ENCODE results near the gene PRKACA.

Gene PRKACA

GRCh38 chr19:14091081-14091812 lies 26.3 kb downstream of the PRKACA start:
- POLR2A ChIA-PET: no interaction called here

DNA sequence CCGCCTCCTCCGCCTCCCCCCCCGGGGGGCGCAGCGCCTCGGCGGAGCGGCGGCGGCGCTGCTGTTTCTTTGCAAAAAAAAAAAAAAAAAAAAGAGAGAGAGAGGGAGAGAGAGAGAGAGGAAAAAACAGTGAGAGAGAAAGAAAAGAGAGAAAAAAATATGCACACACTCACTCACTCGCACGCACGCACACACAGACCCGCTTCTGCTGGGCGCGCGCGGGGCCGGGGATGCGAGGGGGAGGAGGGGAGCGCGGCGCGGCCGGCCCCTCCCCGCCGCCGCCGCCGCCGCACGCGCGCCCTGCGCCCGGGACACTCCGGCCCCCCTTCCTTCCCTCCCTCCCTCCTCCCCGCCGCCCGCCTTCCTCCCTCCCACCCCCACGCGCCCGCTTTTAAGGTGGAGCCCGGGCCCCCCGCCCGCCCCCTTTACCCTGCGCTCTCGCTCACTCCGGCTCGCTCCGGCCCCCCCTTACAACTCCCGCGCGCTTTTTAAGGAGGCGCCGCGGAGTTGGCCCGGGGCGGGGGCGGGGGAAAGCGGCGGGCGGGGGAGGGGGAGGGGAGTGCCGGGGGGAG lies 27.0 kb downstream of the PRKACA start, which contains the start of gene SAMD1:
Gene SAMD1, minus strand, starts transcription at position 243 of the 572 bp plus-strand sequence.
- CTCF ChIA-PET: no interaction called here
- no peak for TF ChIP-seq TARDBP (IDR thresholded peaks at IDR 0.05)
- peak; percentile 67 for TF ChIP-seq ZNF384 (IDR thresholded peaks at IDR 0.05)
- TF ChIP-seq FOXA1 (IDR thresholded peaks at IDR 0.05): no peak
- no peak for TF ChIP-seq SUZ12 (IDR thresholded peaks at IDR 0.05)
- TF ChIP-seq CTBP1 (IDR thresholded peaks at IDR 0.05; ENCODE audit: borderline replicate concordance): 0 out of 2 replicates have a peak, but pooled peaks have one; percentile 10
- TF ChIP-seq L3MBTL2 (conservative IDR thresholded peaks at IDR 0.05): no peak
- no peak for TF ChIP-seq HDGF (IDR thresholded peaks at IDR 0.05; ENCODE audit: borderline replicate concordance)
- no peak for TF ChIP-seq FOXM1 (IDR thresholded peaks at IDR 0.05; ENCODE audit: borderline replicate concordance)
- TF ChIP-seq, protein P1, sequence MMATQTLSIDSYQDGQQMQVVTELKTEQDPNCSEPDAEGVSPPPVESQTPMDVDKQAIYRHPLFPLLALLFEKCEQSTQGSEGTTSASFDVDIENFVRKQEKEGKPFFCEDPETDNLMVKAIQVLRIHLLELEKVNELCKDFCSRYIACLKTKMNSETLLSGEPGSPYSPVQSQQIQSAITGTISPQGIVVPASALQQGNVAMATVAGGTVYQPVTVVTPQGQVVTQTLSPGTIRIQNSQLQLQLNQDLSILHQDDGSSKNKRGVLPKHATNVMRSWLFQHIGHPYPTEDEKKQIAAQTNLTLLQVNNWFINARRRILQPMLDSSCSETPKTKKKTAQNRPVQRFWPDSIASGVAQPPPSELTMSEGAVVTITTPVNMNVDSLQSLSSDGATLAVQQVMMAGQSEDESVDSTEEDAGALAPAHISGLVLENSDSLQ (IDR thresholded peaks at IDR 0.05): no peak
- TF ChIP-seq SP1 (IDR thresholded peaks at IDR 0.05): no peak
- TF ChIP-seq ELF4 (IDR thresholded peaks at IDR 0.05): no peak
- peak; percentile 77 for DNase-seq (ENCODE audit: extremely low spot score)
- POLR2A ChIA-PET: interaction anchor here (1.5 kb wide), 1 partner anchor 46 kb away, joined by 7 read pairs; the partner anchor contains the start of gene ASF1B

More at GRCh38 chr19:14091081-14091812, 26.3 kb downstream of the PRKACA start:
- DNase-seq (ENCODE audit: extremely low spot score): peak; percentile 77
- no peak for TF ChIP-seq FOXK2 (IDR thresholded peaks at IDR 0.05)
- TF ChIP-seq SP1 (IDR thresholded peaks at IDR 0.05): no peak
- peak; percentile 99 for TF ChIP-seq ZNF384 (IDR thresholded peaks at IDR 0.05)
- 0 out of 2 replicates have a peak, but pooled peaks have one; percentile 11 for TF ChIP-seq CTBP1 (IDR thresholded peaks at IDR 0.05; ENCODE audit: borderline replicate concordance)
- TF ChIP-seq, protein P1 (IDR thresholded peaks at IDR 0.05): no peak
- CTCF ChIA-PET: no interaction called here

- ChIA-PET CTCF (no interaction called here), POLR2A (interaction anchor here (0.7 to 1.5 kb wide), 2 partner anchors 45 to 47 kb away, joined by 3 to 7 read pairs; partner anchors contain the start of gene ASF1B)
- TF ChIP-seq ZNF384 (IDR thresholded peaks at IDR 0.05) (no peak), FOXK2 (IDR thresholded peaks at IDR 0.05) (no peak), L3MBTL2 (conservative IDR thresholded peaks at IDR 0.05) (no peak), LEF1 (IDR thresholded peaks at IDR 0.05; ENCODE audit: borderline replicate concordance) (no peak), ELF4 (IDR thresholded peaks at IDR 0.05) (no peak), NFRKB (IDR thresholded peaks at IDR 0.05) (no peak), TARDBP (IDR thresholded peaks at IDR 0.05) (no peak)
- DNase-seq (ENCODE audit: extremely low spot score): peak; percentile 50
Measured at GRCh38 chr19:14089662-14090508, 27.7 kb downstream of the PRKACA start.

GRCh38 chr19:14089412-14089661 lies 28.2 kb downstream of the PRKACA start:
- TF ChIP-seq ELF4 (IDR thresholded peaks at IDR 0.05) (no peak), CTBP1 (IDR thresholded peaks at IDR 0.05; ENCODE audit: borderline replicate concordance) (no peak), ARNT (IDR thresholded peaks at IDR 0.05) (no peak), ZNF384 (IDR thresholded peaks at IDR 0.05) (no peak), TARDBP (IDR thresholded peaks at IDR 0.05) (no peak), NFRKB (IDR thresholded peaks at IDR 0.05) (no peak), L3MBTL2 (conservative IDR thresholded peaks at IDR 0.05) (no peak), FOXM1 (IDR thresholded peaks at IDR 0.05; ENCODE audit: borderline replicate concordance) (no peak), FOXA1 (IDR thresholded peaks at IDR 0.05) (no peak), HDGF (IDR thresholded peaks at IDR 0.05; ENCODE audit: borderline replicate concordance) (no peak), SP1 (IDR thresholded peaks at IDR 0.05) (no peak), SUZ12 (IDR thresholded peaks at IDR 0.05) (no peak)
- TF ChIP-seq, protein P1 (IDR thresholded peaks at IDR 0.05): no peak
- CTCF ChIA-PET: no interaction called here
- POLR2A ChIA-PET: interaction anchor here (1.5 kb wide), 1 partner anchor 47 kb away, joined by 7 read pairs; the partner anchor contains the start of gene ASF1B
- DNase-seq (ENCODE audit: extremely low spot score): no peak

GRCh38 chr19:14088634-14089411 lies 28.7 kb downstream of the PRKACA start:
- DNase-seq (ENCODE audit: extremely low spot score): no peak
- TF ChIP-seq CTBP1 (IDR thresholded peaks at IDR 0.05; ENCODE audit: borderline replicate concordance) (no peak), ELF4 (IDR thresholded peaks at IDR 0.05) (no peak), BHLHE40 (IDR thresholded peaks at IDR 0.05; ENCODE audit: borderline replicate concordance) (no peak), ZNF384 (IDR thresholded peaks at IDR 0.05) (no peak), NFRKB (IDR thresholded peaks at IDR 0.05) (no peak), FOXM1 (IDR thresholded peaks at IDR 0.05; ENCODE audit: borderline replicate concordance) (no peak), SUZ12 (IDR thresholded peaks at IDR 0.05) (no peak), ARNT (IDR thresholded peaks at IDR 0.05) (no peak), SP1 (IDR thresholded peaks at IDR 0.05) (no peak), LEF1 (IDR thresholded peaks at IDR 0.05; ENCODE audit: borderline replicate concordance) (no peak), FOXK2 (IDR thresholded peaks at IDR 0.05) (no peak), L3MBTL2 (conservative IDR thresholded peaks at IDR 0.05) (no peak), FOXA1 (IDR thresholded peaks at IDR 0.05) (no peak), HDGF (IDR thresholded peaks at IDR 0.05; ENCODE audit: borderline replicate concordance) (no peak)
- TF ChIP-seq, protein P1 (IDR thresholded peaks at IDR 0.05): no peak
- ChIA-PET POLR2A (interaction anchor here (1.5 kb wide), 1 partner anchor 48 kb away, joined by 7 read pairs; the partner anchor contains the start of gene ASF1B), CTCF (no interaction called here)
